ENCODE results near the gene CDC16. TPM values are rescaled to one million over a fixed set of nuclear protein-coding genes. Genes with fewer than 3 reads are reported as not detected.
A peak's percentile ranks its signal among the peaks of the same experiment; 100 is the strongest.

The CDC16 gene
- total and polyA plus RNA-seq, 2 donors = 45.5 to 125 TPM

- 63% methylated on average over 3 of the region's 3 CpGs for WGBS
- Histone ChIP-seq H3K4me3 (ENCODE audit: low read length in 2 of 2) (no peak overlapping the region), H3K4me1 (ENCODE audit: control insufficient read depth in 2 of 2, insufficient read depth in 2 of 2, low read length in 2 of 2) (peaks cover 11 to 30% of the 10 kb centered on the region in 2 donors), H3K27me3 (ENCODE audit: control insufficient read depth in 2 of 2, insufficient read depth in 1 of 2, low read length in 1 of 2) (peaks cover 2 to 30% of the 10 kb centered on the region in 2 donors), H3K36me3 (ENCODE audit: control insufficient read depth in 2 of 2, insufficient read depth in 2 of 2, low read length in 1 of 2) (no peaks in the 10 kb centered on the region), H3K27ac (ENCODE audit: low read depth in 1 of 2, low read length in 1 of 2) (no peak overlapping the region), H3K9me3 (ENCODE audit: control insufficient read depth in 2 of 2, insufficient read depth in 1 of 2, low read length in 1 of 2) (peaks cover 0 to 4% of the 10 kb centered on the region in 2 donors)
- DNase-seq (ENCODE audit: low read depth in 6 of 9, low spot score in 9 of 9) = no peak
Observed at GRCh38 chr13:114230575-114230974, 4.1 kb upstream of the CDC16 start.

GRCh38 chr13:114231886-114232285, 2.8 kb upstream of the CDC16 start:
- peaks cover under 1 to 3% of the 10 kb centered on the region in 2 donors for H3K36me3 ChIP-seq (ENCODE audit: control insufficient read depth in 2 of 2, insufficient read depth in 2 of 2, low read length in 1 of 2)
- no peak for DNase-seq (ENCODE audit: low read depth in 6 of 9, low spot score in 9 of 9)
- no peak overlapping the region for H3K27ac ChIP-seq (ENCODE audit: low read depth in 1 of 2, low read length in 1 of 2)
- 89% methylated on average over 8 of the region's 8 CpGs for WGBS
- peaks cover 2 to 30% of the 10 kb centered on the region in 2 donors for H3K27me3 ChIP-seq (ENCODE audit: control insufficient read depth in 2 of 2, insufficient read depth in 1 of 2, low read length in 1 of 2)
- H3K4me3 ChIP-seq (ENCODE audit: low read length in 2 of 2) = no peak overlapping the region
- H3K9me3 ChIP-seq (ENCODE audit: control insufficient read depth in 2 of 2, insufficient read depth in 1 of 2, low read length in 1 of 2) = peaks cover 0 to 4% of the 10 kb centered on the region in 2 donors
- H3K4me1 ChIP-seq (ENCODE audit: control insufficient read depth in 2 of 2, insufficient read depth in 2 of 2, low read length in 2 of 2) = peaks cover 11 to 22% of the 10 kb centered on the region in 2 donors

DNA sequence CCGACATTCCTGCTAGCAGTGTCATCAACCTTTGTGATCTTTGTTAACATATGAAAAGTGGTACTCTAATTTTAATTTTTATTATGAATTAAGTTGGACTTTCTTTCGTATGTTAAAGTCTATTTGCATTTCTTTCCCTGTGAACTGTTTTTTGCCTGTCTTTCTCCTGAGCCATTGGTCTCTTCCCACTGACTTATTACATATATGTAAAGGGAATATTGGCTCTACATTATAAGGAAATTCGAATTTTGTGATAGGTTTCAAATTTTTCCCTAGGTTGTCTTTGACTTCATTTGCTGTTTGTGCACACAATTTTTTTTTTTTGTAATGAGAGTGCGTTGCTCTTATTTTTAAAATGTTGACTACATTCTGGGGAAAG, 442 bp upstream of the CDC16 start:
- WGBS = 80% methylated on average over 4 of the region's 4 CpGs
- H3K4me3 ChIP-seq (ENCODE audit: low read length in 2 of 2) = peak overlapping the region; percentile 78 to 95
- peak overlapping the region in 1 of 2 donors; percentile 65 for H3K27ac ChIP-seq (ENCODE audit: low read depth in 1 of 2, low read length in 1 of 2)
- peaks cover 0 to 17% of the 10 kb centered on the region in 2 donors for H3K27me3 ChIP-seq (ENCODE audit: control insufficient read depth in 2 of 2, insufficient read depth in 1 of 2, low read length in 1 of 2)
- no peak for DNase-seq (ENCODE audit: low read depth in 6 of 9, low spot score in 9 of 9)
- H3K36me3 ChIP-seq (ENCODE audit: control insufficient read depth in 2 of 2, insufficient read depth in 2 of 2, low read length in 1 of 2) = peaks cover 21 to 25% of the 10 kb centered on the region in 2 donors
- H3K9me3 ChIP-seq (ENCODE audit: control insufficient read depth in 2 of 2, insufficient read depth in 1 of 2, low read length in 1 of 2) = no peaks in the 10 kb centered on the region
- peaks cover 5 to 12% of the 10 kb centered on the region in 2 donors for H3K4me1 ChIP-seq (ENCODE audit: control insufficient read depth in 2 of 2, insufficient read depth in 2 of 2, low read length in 2 of 2)

DNA sequence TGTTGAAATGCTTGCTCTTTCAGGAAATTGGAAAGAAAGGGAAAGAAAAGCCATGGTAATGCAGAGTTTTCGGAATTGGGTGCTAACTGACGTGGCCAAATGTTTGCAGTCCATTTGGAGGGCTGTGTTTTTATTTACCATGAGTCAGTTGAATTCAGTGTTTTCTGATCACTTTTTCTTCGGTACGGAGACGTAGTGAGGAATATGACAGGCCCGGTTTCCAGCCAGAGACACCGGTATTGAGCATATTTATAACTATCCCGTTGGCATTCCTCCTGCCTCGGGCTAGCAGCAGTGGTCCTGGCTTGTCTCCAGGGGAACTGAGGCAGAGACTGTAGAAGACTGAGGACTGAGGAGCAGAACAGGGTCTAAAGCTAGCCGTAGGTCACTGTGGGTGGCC, 1.0 kb downstream of the CDC16 start:
- no peak for DNase-seq (ENCODE audit: low read depth in 6 of 9, low spot score in 9 of 9)

GRCh38 chr13:114236227-114236626, 1.5 kb downstream of the CDC16 start:
- Histone ChIP-seq H3K36me3 (ENCODE audit: control insufficient read depth in 2 of 2, insufficient read depth in 2 of 2, low read length in 1 of 2) (peaks cover 29 to 44% of the 10 kb centered on the region in 2 donors), H3K4me1 (ENCODE audit: control insufficient read depth in 2 of 2, insufficient read depth in 2 of 2, low read length in 2 of 2) (peaks cover 5 to 9% of the 10 kb centered on the region in 2 donors), H3K27me3 (ENCODE audit: control insufficient read depth in 2 of 2, insufficient read depth in 1 of 2, low read length in 1 of 2) (no peaks in the 10 kb centered on the region), H3K9me3 (ENCODE audit: control insufficient read depth in 2 of 2, insufficient read depth in 1 of 2, low read length in 1 of 2) (no peaks in the 10 kb centered on the region), H3K27ac (ENCODE audit: low read depth in 1 of 2, low read length in 1 of 2) (no peak overlapping the region), H3K4me3 (ENCODE audit: low read length in 2 of 2) (peak overlapping the region in 1 of 2 donors; percentile 95)
- WGBS = 94% methylated on average over 4 of the region's 4 CpGs
- no peak for DNase-seq (ENCODE audit: low read depth in 6 of 9, low spot score in 9 of 9)

More for the DNA sequence above, 1.0 kb downstream of the CDC16 start:
- Histone ChIP-seq H3K36me3 (ENCODE audit: control insufficient read depth in 2 of 2, insufficient read depth in 2 of 2, low read length in 1 of 2) (peaks cover 25 to 40% of the 10 kb centered on the region in 2 donors), H3K27me3 (ENCODE audit: control insufficient read depth in 2 of 2, insufficient read depth in 1 of 2, low read length in 1 of 2) (peaks cover 0 to 3% of the 10 kb centered on the region in 2 donors), H3K4me3 (ENCODE audit: low read length in 2 of 2) (peak overlapping the region; percentile 78 to 95), H3K27ac (ENCODE audit: low read depth in 1 of 2, low read length in 1 of 2) (no peak overlapping the region), H3K9me3 (ENCODE audit: control insufficient read depth in 2 of 2, insufficient read depth in 1 of 2, low read length in 1 of 2) (no peaks in the 10 kb centered on the region), H3K4me1 (ENCODE audit: control insufficient read depth in 2 of 2, insufficient read depth in 2 of 2, low read length in 2 of 2) (peaks cover 5 to 9% of the 10 kb centered on the region in 2 donors)
- WGBS = 66% methylated on average over 10 of the region's 10 CpGs

- Histone ChIP-seq H3K4me1 (ENCODE audit: control insufficient read depth in 2 of 2, insufficient read depth in 2 of 2, low read length in 2 of 2) (peaks cover 5 to 9% of the 10 kb centered on the region in 2 donors), H3K27me3 (ENCODE audit: control insufficient read depth in 2 of 2, insufficient read depth in 1 of 2, low read length in 1 of 2) (no peaks in the 10 kb centered on the region), H3K36me3 (ENCODE audit: control insufficient read depth in 2 of 2, insufficient read depth in 2 of 2, low read length in 1 of 2) (peaks cover 40 to 58% of the 10 kb centered on the region in 2 donors), H3K27ac (ENCODE audit: low read depth in 1 of 2, low read length in 1 of 2) (no peak overlapping the region), H3K4me3 (ENCODE audit: low read length in 2 of 2) (no peak overlapping the region), H3K9me3 (ENCODE audit: control insufficient read depth in 2 of 2, insufficient read depth in 1 of 2, low read length in 1 of 2) (no peaks in the 10 kb centered on the region)
- DNase-seq (ENCODE audit: low read depth in 6 of 9, low spot score in 9 of 9) = no peak
- WGBS = 98% methylated on average over 7 of the region's 7 CpGs
Observed at GRCh38 chr13:114237415-114238112, 2.9 kb downstream of the CDC16 start.

DNA sequence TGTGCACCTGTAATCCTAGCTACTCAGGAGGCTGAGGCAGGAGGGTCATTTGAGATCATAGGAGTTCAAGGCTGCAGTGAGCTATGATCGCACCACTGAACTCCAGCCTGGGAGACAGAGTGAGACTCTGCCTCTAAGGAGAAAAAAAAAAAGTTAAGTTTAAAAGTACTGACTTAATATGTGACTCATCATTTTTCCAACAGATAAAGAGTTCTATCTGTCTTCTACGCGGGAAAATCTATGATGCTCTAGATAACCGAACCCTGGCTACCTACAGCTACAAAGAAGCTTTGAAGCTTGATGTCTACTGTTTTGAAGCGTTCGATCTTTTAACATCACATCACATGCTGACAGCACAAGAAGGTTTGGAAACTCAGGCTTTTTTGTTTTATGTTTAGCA, 7.2 kb downstream of the CDC16 start:
- no peak overlapping the region for H3K4me3 ChIP-seq (ENCODE audit: low read length in 2 of 2)
- DNase-seq (ENCODE audit: low read depth in 6 of 9, low spot score in 9 of 9) = no peak
- peaks cover 57 to 93% of the 10 kb centered on the region in 2 donors for H3K36me3 ChIP-seq (ENCODE audit: control insufficient read depth in 2 of 2, insufficient read depth in 2 of 2, low read length in 1 of 2)
- H3K9me3 ChIP-seq (ENCODE audit: control insufficient read depth in 2 of 2, insufficient read depth in 1 of 2, low read length in 1 of 2) = no peaks in the 10 kb centered on the region
- whole genome bisulfite sequencing = 79% methylated on average over 6 of the region's 6 CpGs
- no peaks in the 10 kb centered on the region for H3K4me1 ChIP-seq (ENCODE audit: control insufficient read depth in 2 of 2, insufficient read depth in 2 of 2, low read length in 2 of 2)
- no peaks in the 10 kb centered on the region for H3K27me3 ChIP-seq (ENCODE audit: control insufficient read depth in 2 of 2, insufficient read depth in 1 of 2, low read length in 1 of 2)
- no peak overlapping the region for H3K27ac ChIP-seq (ENCODE audit: low read depth in 1 of 2, low read length in 1 of 2)

- no peaks in the 10 kb centered on the region for H3K4me1 ChIP-seq (ENCODE audit: control insufficient read depth in 2 of 2, insufficient read depth in 2 of 2, low read length in 2 of 2)
- H3K36me3 ChIP-seq (ENCODE audit: control insufficient read depth in 2 of 2, insufficient read depth in 2 of 2, low read length in 1 of 2) = peaks cover 55 to 95% of the 10 kb centered on the region in 2 donors
- H3K9me3 ChIP-seq (ENCODE audit: control insufficient read depth in 2 of 2, insufficient read depth in 1 of 2, low read length in 1 of 2) = no peaks in the 10 kb centered on the region
- H3K4me3 ChIP-seq (ENCODE audit: low read length in 2 of 2) = no peak overlapping the region
- no peak for DNase-seq (ENCODE audit: low read depth in 6 of 9, low spot score in 9 of 9)
- no peak overlapping the region for H3K27ac ChIP-seq (ENCODE audit: low read depth in 1 of 2, low read length in 1 of 2)
- no peaks in the 10 kb centered on the region for H3K27me3 ChIP-seq (ENCODE audit: control insufficient read depth in 2 of 2, insufficient read depth in 1 of 2, low read length in 1 of 2)
- 99% methylated on average over 3 of the region's 3 CpGs for WGBS
Observed at GRCh38 chr13:114243971-114244370, 9.3 kb downstream of the CDC16 start.

DNA sequence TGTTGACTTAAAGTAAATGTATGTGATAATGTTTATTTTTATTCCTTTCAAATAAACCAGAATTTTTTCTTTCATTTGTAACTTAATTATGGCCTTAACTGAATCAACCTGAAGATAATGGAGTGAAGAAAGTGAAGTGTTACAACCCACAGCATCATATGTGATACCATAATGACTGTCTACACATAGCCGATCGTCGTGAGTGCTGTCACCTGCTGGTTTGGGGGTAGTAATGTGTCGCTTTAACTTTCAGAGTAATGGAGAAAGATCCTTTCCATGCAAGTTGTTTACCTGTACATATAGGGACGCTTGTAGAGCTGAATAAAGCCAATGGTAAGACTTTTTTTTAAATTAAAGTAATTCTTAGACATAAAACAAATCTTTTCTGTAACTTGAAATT, 9.9 kb downstream of the CDC16 start:
- Histone ChIP-seq H3K4me3 (ENCODE audit: low read length in 2 of 2) (no peak overlapping the region), H3K27me3 (ENCODE audit: control insufficient read depth in 2 of 2, insufficient read depth in 1 of 2, low read length in 1 of 2) (no peaks in the 10 kb centered on the region), H3K9me3 (ENCODE audit: control insufficient read depth in 2 of 2, insufficient read depth in 1 of 2, low read length in 1 of 2) (no peaks in the 10 kb centered on the region), H3K4me1 (ENCODE audit: control insufficient read depth in 2 of 2, insufficient read depth in 2 of 2, low read length in 2 of 2) (no peaks in the 10 kb centered on the region), H3K27ac (ENCODE audit: low read depth in 1 of 2, low read length in 1 of 2) (no peak overlapping the region), H3K36me3 (ENCODE audit: control insufficient read depth in 2 of 2, insufficient read depth in 2 of 2, low read length in 1 of 2) (peaks cover 52 to 94% of the 10 kb centered on the region in 2 donors)
- WGBS = 86% methylated on average over 5 of the region's 5 CpGs
- no peak for DNase-seq (ENCODE audit: low read depth in 6 of 9, low spot score in 9 of 9)

All from thymus (tissue), 11 donors.